Activated naive CD8-positive, alpha-beta T cell treated with anti-CD3 and anti-CD28 coated beads for 36 hours (primary cell): ENCODE measurements around the gene SC5D. TPM values are rescaled to one million over a fixed set of nuclear protein-coding genes. Genes with fewer than 3 reads are reported as not detected.
A peak's percentile ranks its signal among the peaks of the same experiment; 100 is the strongest.

Source experiments
- DNase-seq: peaks from one replicate; pipeline ENCODE4 v3.0.0; 2021
- H3K27ac Mint-ChIP-seq: one replicate; pipeline ENCODE4 v1.8.0; 2022; ENCODE audit warnings: mild to moderate bottlenecking, moderate library complexity, mixed read lengths
- H3K27me3 Mint-ChIP-seq: one replicate; pipeline ENCODE4 v1.8.0; 2022; ENCODE audit warnings: mild to moderate bottlenecking, mixed read lengths
- H3K36me3 Mint-ChIP-seq: one replicate; pipeline ENCODE4 v1.8.0; 2021; ENCODE audit warnings: mild to moderate bottlenecking, mixed read lengths
- H3K4me1 Mint-ChIP-seq: one replicate; pipeline ENCODE4 v1.8.0; 2021; ENCODE audit warnings: mixed read lengths
- H3K4me3 Mint-ChIP-seq: one replicate; pipeline ENCODE4 v1.8.0; 2022; ENCODE audit warnings: mild to moderate bottlenecking, moderate library complexity, mixed read lengths
- H3K9me3 Mint-ChIP-seq: one replicate; pipeline ENCODE4 v1.8.0; 2022; ENCODE audit warnings: mixed read lengths
- total RNA-seq, 2 experiments: library from RNA; stranded (reverse); gene quantifications; one replicate each; pipeline ENCODE4 v1.2.3, GENCODE V29; 2021

Gene SC5D
- total RNA-seq, 2 experiments from 2014 or later, result 22.6 to 25.0 TPM

DNA sequence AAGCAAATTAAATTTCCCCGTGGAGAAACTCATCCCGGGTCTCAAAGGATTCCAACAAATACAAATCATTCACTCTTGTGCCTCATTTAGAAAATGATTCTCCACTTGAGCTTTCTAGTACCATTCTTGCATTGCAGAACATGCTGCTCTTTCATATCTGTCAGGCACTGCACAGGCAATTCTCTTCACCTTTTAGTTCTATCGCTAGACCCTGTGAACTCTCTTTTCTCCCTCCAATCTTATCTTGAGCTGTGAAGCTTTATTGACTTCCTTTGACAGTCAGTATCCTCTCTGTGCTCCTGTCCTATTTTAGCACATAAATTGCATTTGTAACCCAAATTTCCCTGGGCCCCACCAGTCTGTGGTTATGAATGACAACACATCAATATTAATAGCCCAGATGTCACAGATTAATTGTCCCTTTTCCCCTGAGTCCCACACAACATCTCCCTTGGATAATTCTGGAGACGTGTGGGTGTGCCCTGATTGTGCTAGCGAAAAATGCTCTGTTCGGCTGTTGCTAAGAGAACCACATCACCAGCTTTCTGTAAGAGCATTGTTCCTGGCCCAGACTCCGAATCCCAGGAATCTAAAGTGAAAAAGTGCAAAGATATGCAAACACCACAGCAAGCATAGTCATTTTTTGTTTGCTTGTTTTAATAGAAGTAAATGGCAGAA lies 22.4 kb upstream of the SC5D start:
- no peak overlapping the region for H3K27ac Mint-ChIP-seq
- H3K9me3 Mint-ChIP-seq, result no peaks in the 10 kb centered on the region
- no peaks in the 10 kb centered on the region for H3K36me3 Mint-ChIP-seq
- H3K4me3 Mint-ChIP-seq, result no peak overlapping the region
- peaks cover 38% of the 10 kb centered on the region for H3K27me3 Mint-ChIP-seq
- DNase-seq, result no peak
- peaks cover 3% of the 10 kb centered on the region for H3K4me1 Mint-ChIP-seq

DNA sequence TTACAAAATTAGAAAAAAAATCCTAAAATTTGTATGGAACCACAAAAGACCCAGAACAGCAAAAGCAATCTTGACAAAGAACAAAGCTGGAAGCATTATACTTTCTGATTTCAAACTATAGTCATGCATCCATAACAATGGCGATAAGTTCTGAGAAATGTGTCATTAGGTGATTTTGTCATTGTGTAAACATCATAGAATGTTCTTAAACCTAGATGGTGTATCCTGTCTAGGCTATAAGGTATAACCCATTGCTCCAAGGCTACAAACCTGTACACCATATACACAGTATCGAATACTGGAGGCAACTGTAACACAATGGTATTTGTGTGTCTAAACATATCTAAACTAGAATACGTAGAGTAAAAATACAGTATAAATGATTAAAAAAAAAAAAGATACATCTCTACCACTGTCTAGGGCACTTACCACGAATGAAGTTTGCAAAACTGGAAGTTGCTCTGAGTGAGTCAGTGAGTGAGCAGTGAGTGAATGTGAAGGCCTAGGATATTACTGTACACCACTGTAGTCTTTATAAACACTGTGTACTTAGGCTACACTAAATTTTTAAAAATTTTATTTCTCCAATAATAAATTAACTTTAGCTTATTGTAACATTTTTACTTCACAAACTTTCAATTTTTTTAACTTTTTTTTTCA lies 18.1 kb upstream of the SC5D start:
- H3K27ac Mint-ChIP-seq, result no peak overlapping the region
- peaks cover 3% of the 10 kb centered on the region for H3K36me3 Mint-ChIP-seq
- H3K27me3 Mint-ChIP-seq, result peaks cover 12% of the 10 kb centered on the region
- H3K9me3 Mint-ChIP-seq, result peaks cover 10% of the 10 kb centered on the region
- H3K4me3 Mint-ChIP-seq, result no peak overlapping the region
- DNase-seq, result no peak
- no peaks in the 10 kb centered on the region for H3K4me1 Mint-ChIP-seq

DNA sequence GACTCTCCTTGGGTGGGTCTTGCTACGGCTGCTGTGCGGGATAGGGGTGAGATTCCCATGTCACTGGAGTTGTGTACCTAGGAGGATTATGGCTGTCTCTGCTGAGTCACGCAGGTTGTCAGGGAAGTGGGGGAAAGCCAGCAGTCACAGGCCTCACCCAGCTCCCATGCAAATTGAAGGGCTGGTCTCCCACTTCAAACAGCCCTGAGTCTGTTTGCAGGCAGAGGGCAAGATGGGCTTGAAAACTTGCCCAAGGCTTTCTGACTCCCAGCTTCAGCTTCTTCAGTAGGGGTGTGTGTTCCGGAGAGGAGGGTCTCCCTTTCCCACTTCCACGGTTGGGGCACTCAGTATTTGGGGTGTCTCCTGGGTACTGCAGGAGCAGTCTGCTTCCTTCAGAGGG lies 10.9 kb upstream of the SC5D start:
- Mint-ChIP-seq H3K4me1 (no peaks in the 10 kb centered on the region), H3K4me3 (no peak overlapping the region), H3K9me3 (peaks cover 12% of the 10 kb centered on the region), H3K27me3 (peaks cover 7% of the 10 kb centered on the region), H3K27ac (no peak overlapping the region), H3K36me3 (peaks cover 3% of the 10 kb centered on the region)
- DNase-seq, result no peak

DNA sequence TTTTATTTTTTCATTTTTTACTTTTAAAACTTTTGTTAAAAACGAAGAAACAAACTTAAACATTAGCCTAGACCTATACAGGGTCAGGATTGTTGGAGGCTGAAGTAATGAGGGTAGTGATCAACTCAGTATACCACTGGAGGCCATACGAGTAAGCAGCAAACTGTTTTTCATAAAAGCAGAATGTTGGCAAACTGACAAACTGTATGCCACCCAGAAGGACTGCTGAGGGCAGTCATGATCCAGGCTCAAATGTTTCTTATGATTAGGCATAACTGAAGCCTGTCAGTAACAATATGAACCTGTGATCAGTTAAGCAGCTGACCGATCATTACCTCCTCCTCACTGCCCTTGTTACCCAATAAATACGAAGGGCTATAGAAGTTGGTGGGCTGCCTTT lies 10.2 kb upstream of the SC5D start:
- peaks cover 12% of the 10 kb centered on the region for H3K9me3 Mint-ChIP-seq
- H3K27me3 Mint-ChIP-seq, result peaks cover 7% of the 10 kb centered on the region
- peaks cover 3% of the 10 kb centered on the region for H3K36me3 Mint-ChIP-seq
- no peaks in the 10 kb centered on the region for H3K4me1 Mint-ChIP-seq
- H3K27ac Mint-ChIP-seq, result no peak overlapping the region
- H3K4me3 Mint-ChIP-seq, result no peak overlapping the region
- no peak for DNase-seq

DNA sequence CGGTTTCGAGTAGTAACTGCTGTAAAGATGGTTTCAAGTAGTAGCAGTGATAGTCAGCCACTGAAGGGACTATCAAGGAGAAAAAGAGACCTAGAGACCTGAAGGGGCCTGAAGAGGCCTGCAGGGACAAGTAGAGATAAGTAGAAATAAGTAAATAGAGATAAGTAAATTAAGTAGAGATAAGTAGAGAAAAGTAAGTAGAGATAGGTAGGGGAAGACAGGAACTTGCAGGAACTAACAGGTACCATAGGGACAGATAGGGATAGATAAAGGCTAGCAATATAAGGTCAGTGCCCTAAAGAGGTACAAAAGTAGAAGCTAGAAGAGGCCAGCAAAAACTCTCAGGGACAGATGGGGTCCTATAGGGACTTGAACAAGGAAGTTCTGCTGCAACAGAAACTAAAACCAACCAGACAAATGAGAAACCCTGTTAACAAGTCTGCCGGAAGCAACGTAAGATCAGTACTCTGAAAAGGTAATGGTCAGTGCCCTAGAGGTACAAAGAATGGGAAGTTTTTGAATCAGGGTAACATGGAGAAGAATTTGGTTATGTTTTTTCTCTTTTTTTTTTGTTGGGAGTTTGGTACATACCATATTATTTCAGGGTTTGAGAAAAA lies 9.6 kb upstream of the SC5D start:
- Mint-ChIP-seq H3K27me3 (peaks cover 7% of the 10 kb centered on the region), H3K9me3 (peaks cover 11% of the 10 kb centered on the region), H3K36me3 (peaks cover 2% of the 10 kb centered on the region), H3K4me1 (no peaks in the 10 kb centered on the region), H3K27ac (no peak overlapping the region), H3K4me3 (no peak overlapping the region)
- DNase-seq, result no peak

DNA sequence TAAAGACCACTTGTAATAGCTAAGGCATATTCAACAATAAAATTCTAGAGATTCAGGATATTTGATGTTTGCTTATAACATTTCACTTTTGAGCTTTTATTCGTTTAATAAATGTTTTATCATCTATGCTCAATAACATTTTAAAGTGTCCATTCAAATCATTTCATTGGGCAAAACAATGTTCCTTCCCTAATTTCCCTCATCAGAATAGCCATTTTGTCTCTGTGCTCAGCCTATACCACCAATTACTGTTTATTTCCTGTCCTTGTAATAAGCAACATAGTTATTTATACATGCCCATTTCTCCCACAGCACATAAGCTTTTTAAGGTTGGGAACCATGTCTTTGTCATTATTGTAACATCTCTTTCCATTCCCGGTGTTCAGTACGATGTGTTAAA lies 1.3 kb upstream of the SC5D start:
- Mint-ChIP-seq H3K36me3 (no peaks in the 10 kb centered on the region), H3K27me3 (no peaks in the 10 kb centered on the region), H3K27ac (no peak overlapping the region), H3K4me1 (peaks cover 28% of the 10 kb centered on the region), H3K4me3 (peak overlapping the region; percentile 7), H3K9me3 (peaks cover 2% of the 10 kb centered on the region)
- no peak for DNase-seq

DNA sequence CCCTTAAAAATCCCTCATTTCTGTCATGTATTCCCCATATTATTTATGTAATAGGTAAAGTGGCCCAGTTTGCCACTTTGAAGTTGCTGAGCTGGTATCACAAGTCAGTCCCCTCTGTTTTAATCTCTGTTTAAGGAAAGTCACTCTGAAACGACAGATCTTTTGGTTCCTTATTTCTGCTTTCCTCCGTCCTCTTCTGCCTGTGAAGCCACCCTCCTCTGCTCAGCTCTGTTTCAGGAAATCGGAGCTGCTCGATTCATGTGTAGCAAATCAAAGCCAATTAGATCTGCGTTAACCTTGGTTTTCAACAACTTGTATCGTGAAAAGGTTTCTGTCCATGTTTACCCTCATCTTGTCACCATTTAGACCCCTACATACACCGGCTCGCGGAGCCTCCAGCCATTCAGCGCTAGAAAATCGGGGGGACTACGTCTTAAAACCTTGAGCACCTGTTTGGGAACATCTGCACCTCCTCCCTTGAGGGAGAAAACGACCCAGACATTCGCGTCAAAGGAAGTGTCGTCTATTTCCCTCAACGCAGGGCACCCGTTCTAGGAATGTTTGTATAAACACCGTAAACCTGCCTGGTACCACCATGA lies 576 bp upstream of the SC5D start:
- H3K9me3 Mint-ChIP-seq, result peaks cover 2% of the 10 kb centered on the region
- peaks cover 33% of the 10 kb centered on the region for H3K4me1 Mint-ChIP-seq
- DNase-seq, result no peak
- peak overlapping the region; percentile 92 for H3K4me3 Mint-ChIP-seq
- H3K27me3 Mint-ChIP-seq, result no peaks in the 10 kb centered on the region
- H3K36me3 Mint-ChIP-seq, result no peaks in the 10 kb centered on the region
- H3K27ac Mint-ChIP-seq, result peak overlapping the region; percentile 91

DNA sequence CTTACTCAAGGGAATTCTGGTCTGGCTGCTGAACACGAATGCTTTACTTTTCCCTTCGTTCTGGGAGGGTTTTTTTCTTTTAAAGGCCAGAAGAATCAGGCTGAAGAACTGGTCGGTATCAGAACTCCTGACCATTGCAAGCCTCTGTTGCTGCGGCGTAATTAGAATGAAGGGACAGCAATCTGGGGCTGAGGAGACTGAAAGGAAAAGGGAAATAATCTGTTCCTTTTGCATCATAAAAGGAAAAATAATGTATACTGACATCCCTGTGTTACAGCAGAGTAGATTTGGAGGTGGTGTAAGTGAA lies 670 bp downstream of the SC5D start:
- Mint-ChIP-seq H3K4me1 (peaks cover 38% of the 10 kb centered on the region), H3K4me3 (peak overlapping the region; percentile 92), H3K27me3 (no peaks in the 10 kb centered on the region), H3K36me3 (peaks cover under 1% of the 10 kb centered on the region), H3K9me3 (peaks cover 2% of the 10 kb centered on the region), H3K27ac (peak overlapping the region; percentile 91)
- DNase-seq, result no peak

DNA sequence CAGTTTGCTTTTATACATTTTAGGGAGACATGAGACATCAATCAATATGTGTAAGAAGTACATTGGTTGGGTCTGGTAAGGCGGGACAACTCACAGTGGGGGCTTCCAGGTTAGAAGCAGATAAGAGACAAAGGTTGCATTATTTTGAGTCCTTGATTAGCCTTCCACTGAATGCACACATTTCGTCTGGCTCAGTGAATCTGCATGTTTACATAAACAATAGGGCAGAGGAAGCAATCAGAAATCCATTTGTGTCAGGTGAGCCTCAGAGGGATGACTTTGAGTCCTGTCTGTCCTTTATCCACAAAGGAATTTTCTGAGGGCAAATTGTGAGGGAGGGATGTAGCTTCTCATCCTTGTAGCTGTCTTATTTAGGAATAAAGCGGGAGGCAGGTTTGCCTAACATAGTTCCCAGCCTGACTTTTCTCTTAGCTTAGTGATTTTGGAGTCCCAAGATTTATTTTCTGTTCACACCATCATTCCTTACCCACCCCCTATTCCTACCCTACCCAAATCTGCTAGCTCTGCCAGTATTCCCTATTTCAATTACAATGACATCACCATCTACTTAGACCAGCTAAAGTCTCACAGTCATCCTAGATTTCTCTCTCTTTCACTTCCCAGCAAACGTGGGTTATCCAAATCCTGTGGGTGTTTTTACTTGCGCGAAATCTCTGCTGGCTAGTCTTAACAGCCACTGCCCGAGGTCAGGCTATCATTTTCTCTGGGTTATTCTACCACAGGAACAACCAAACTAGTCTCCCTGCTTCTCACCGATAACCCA lies 2.9 kb downstream of the SC5D start:
- H3K27me3 Mint-ChIP-seq, result no peaks in the 10 kb centered on the region
- no peak for DNase-seq
- peaks cover 7% of the 10 kb centered on the region for H3K36me3 Mint-ChIP-seq
- no peak overlapping the region for H3K4me3 Mint-ChIP-seq
- peaks cover 48% of the 10 kb centered on the region for H3K4me1 Mint-ChIP-seq
- peaks cover 4% of the 10 kb centered on the region for H3K9me3 Mint-ChIP-seq
- no peak overlapping the region for H3K27ac Mint-ChIP-seq

DNA sequence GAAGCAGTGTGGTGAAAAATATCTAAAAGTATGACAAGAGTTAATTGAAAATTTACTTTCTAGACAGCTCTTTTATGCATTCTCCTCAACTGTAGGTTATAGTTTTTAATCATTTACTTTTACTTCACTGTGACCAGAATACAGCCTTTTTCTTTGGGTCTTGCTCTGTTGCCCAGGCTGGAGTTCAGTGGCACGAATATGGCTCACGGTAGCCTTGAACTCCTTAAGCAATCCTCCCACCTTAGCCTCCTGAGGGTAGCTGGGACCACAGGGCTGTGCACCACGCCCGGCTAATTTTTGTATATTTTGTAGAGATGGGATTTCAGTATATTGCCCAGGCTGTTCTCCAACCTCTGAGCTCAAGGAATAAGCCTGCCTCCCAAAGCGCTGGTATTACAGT lies 5.3 kb downstream of the SC5D start:
- H3K27ac Mint-ChIP-seq, result no peak overlapping the region
- peaks cover 53% of the 10 kb centered on the region for H3K4me1 Mint-ChIP-seq
- peaks cover 7% of the 10 kb centered on the region for H3K36me3 Mint-ChIP-seq
- H3K9me3 Mint-ChIP-seq, result peaks cover 4% of the 10 kb centered on the region
- no peaks in the 10 kb centered on the region for H3K27me3 Mint-ChIP-seq
- no peak for DNase-seq
- no peak overlapping the region for H3K4me3 Mint-ChIP-seq

DNA sequence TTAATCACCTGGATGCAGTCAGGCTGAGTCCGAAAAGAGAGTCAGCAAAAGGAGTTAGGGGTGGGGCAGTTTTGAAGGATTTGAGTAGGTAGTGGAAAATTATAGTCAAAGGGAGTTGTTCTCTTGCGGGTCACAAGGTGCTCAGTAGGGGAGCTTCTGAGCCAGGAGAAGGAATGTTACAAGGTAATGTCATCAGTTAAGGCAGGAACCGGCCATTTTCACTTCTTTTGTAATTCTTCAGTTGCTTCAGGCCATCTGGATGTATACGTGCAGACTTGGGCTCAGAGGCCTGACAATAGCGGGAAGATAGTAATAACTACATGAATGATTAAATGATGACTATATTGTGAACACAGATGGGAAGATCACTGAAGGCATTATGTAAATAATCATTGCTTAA lies 6.2 kb downstream of the SC5D start:
- Mint-ChIP-seq H3K9me3 (peaks cover 4% of the 10 kb centered on the region), H3K4me3 (no peak overlapping the region), H3K27me3 (no peaks in the 10 kb centered on the region), H3K36me3 (peaks cover 7% of the 10 kb centered on the region), H3K4me1 (peaks cover 55% of the 10 kb centered on the region), H3K27ac (peak overlapping the region; percentile 52)
- no peak for DNase-seq

DNA sequence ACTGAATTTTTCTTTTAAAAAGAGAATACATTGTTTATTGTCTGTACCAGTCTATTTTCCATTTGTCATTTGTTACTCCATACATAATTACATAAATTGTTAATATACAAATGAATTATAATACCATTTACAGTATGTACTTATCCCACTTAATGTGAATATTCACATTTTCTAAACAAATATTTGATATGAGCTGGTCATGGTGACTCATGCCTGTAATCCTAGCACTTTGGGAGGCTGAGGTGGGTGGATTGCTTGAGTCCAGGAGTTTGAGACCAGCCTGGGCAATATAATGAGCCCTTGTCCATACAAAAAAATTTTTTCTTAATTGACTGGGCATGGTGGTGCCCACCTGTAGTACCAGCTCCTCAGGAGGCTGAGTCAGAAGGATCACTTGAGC lies 6.8 kb downstream of the SC5D start:
- Mint-ChIP-seq H3K36me3 (peaks cover 9% of the 10 kb centered on the region), H3K4me3 (no peak overlapping the region), H3K4me1 (peaks cover 55% of the 10 kb centered on the region), H3K27ac (no peak overlapping the region), H3K27me3 (no peaks in the 10 kb centered on the region), H3K9me3 (peaks cover 4% of the 10 kb centered on the region)
- DNase-seq, result no peak

DNA sequence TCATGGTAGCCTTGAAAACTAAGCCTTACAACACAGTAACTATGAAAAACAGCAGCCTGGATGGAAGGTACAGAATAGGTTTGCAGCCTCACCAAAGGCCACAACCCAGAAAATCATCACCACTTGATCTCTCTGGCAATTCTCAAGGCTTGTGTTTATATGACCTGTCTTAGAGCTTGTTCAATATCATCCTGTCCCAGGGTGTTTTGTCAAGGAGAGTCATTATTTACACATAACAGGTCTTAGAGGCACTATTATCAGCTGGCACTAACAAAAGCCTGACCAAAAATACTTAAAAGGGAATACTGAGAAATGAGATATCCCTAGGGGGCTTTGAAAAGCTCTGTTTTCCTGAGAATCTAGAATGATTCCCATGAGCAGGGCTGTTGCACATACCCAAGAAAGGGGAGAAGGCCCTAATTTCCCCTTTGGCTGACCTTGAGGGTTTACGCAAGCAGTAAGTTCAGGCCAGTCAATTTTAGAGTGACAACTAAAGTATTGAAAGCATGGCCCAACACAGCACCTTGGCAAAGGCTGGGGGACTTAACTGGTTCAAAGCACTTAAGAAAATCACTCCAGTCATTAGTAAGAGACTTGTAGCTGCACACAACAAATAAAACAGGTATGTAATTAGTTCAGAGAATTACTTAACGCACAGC lies 7.9 kb downstream of the SC5D start:
- H3K27me3 Mint-ChIP-seq, result no peaks in the 10 kb centered on the region

DNA sequence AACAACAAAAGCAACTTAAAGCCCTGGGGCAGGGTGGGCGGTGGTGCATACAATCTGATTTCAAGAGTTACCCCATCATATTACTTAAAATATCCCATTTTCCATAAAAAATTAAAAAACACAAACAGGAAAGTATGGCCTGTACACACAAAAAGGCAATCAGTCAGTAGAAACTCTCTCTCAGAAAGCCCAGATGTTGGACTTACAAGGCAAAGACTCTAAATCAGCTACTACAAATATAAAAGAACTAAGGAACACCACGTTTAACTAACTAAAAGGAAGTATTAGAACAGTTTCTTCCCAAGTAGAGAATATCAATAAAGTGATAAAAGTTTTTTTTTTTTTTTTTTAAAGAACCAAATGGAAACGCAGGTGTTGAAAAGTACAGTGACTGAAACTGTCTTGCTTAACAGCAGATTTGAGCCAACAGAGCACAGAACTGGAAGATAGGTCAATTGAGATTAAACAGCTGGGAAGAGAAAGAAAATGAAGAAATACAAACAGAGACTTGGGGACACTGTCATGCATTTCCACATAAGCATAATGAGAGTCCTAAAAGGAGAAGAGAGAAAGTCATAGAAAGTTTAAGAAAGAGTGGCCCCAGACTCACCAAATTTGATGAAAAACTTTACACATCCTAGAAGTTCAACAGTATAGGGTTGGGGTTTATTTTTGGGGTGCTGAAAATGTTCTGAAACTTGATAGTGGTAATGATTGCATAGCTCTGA lies 8.6 kb downstream of the SC5D start:
- Mint-ChIP-seq H3K4me3 (no peak overlapping the region), H3K9me3 (peaks cover 4% of the 10 kb centered on the region), H3K27me3 (no peaks in the 10 kb centered on the region), H3K27ac (no peak overlapping the region), H3K4me1 (peaks cover 44% of the 10 kb centered on the region), H3K36me3 (peaks cover 19% of the 10 kb centered on the region)
- no peak for DNase-seq

More for the DNA sequence above, 7.9 kb downstream of the SC5D start:
- Mint-ChIP-seq H3K36me3 (peaks cover 15% of the 10 kb centered on the region), H3K27ac (no peak overlapping the region), H3K9me3 (peaks cover 4% of the 10 kb centered on the region), H3K4me1 (peaks cover 49% of the 10 kb centered on the region), H3K4me3 (no peak overlapping the region)
- DNase-seq, result no peak
